Body of pancreas (tissue), 4 donors: ENCODE results near the gene KIF9. TPM values are rescaled to one million over a fixed set of nuclear protein-coding genes. Genes with fewer than 3 reads are reported as not detected.

Experiments
- ATAC-seq: fragments of 150-250 bp; one replicate; pipeline ENCODE4 v1.9.1; 2016
- DNase-seq, 4 donors: peaks; one replicate each; pipeline ENCODE4 v3.0.0-alpha.2; 2019
- H3K27ac ChIP-seq, 4 donors: fragments of 200-600 bp; sonication (generic); 1 replicate in 3 of 4; 2 replicates in 1 of 4; pipeline versions ENCODE4 v1.5.1 to v1.6.1; 2016 to 2019; ENCODE audit warnings: mild to moderate bottlenecking in 1 of 4, mixed read lengths in 1 of 4, moderate library complexity in 1 of 4
- H3K27me3 ChIP-seq, 2 donors: fragments of 200-600 bp; sonication (generic); one replicate each; pipeline ENCODE4 v1.6.0; 2016; ENCODE audit warnings: mild to moderate bottlenecking in 1 of 2
- H3K36me3 ChIP-seq, 2 donors: fragments of 200-600 bp; sonication (generic); replicated peaks in 1 of 2; 2 replicates each; pipeline ENCODE4 v1.5.1; 2016; ENCODE audit warnings: low read depth in 2 of 2; ENCODE audit not compliant: insufficient read depth in 1 of 2
- H3K4me1 ChIP-seq: fragments of 200-600 bp; sonication (generic); one replicate; pipeline ENCODE4 v1.6.0; 2016
- H3K4me3 ChIP-seq, 2 donors: fragments of 200-600 bp; sonication (generic); 1 replicate in 1 of 2; 2 replicates in 1 of 2; pipeline ENCODE4 v1.5.1; 2016 to 2019
- H3K9me3 ChIP-seq, 3 donors: fragments of 200-600 bp; sonication (generic); 1 replicate in 2 of 3; 2 replicates in 1 of 3; pipeline ENCODE4 v1.5.1; 2016
- CTCF ChIP-seq, 7 experiments: fragments of 450-650 bp in 4 of 7; fragments of 200-600 bp in 3 of 7; sonication (generic) in 3 of 7; IDR thresholded peaks; one replicate each; pipeline ENCODE4 v1.5.1; 2016 to 2019; ENCODE audit warnings: antibody characterized with exemption in 7 of 7
- POLR2A ChIP-seq, 3 donors: fragments of 450-650 bp; IDR thresholded peaks; one replicate each; pipeline ENCODE4 v1.6.1; 2016; ENCODE audit warnings: antibody characterized with exemption in 3 of 3, mild to moderate bottlenecking in 2 of 3
- WGBS, 2 donors: methylation state at CpG; one replicate each; pipeline ENCODE4 v1.1.5; 2017; 5-methylcytosine and 5-hydroxymethylcytosine counted together
- intact Hi-C: fragments of 100-400 bp; cut with DNase I; formaldehyde crosslinking; loops from one replicate; pipeline ENCODE4 v1.15.1; 2023
- total RNA-seq, 2 donors: library from RNA; depleted of rRNA; stranded (reverse); fragments of >200 nt; gene quantifications; one replicate each; pipeline ENCODE4 v1.1.0, GENCODE V29; 2016

Gene KIF9
- total RNA-seq, 2 donors from 2014 or later, result 5.6 to 8.0 TPM

GRCh38 chr3:47280519-47280918, 2.1 kb downstream of the KIF9 start:
- ATAC-seq (no peak), DNase-seq (no peak)
- H3K27ac ChIP-seq, result no peak overlapping the region
- intact Hi-C loops, result loop anchor here (10.0 kb wide), 1 partner anchor 94 kb away; no protein-coding TSS in a partner anchor
- no peaks in the 10 kb centered on the region for H3K9me3 ChIP-seq
- no peaks in the 10 kb centered on the region for H3K27me3 ChIP-seq
- 85 to 91% methylated on average over 4 to 5 of the region's 5 CpGs for WGBS, 2 donors
- no peaks in the 10 kb centered on the region for H3K36me3 ChIP-seq
- no peak for TF ChIP-seq POLR2A (IDR thresholded peaks at IDR 0.05)
- no peak for TF ChIP-seq CTCF (IDR thresholded peaks at IDR 0.05)
- no peak overlapping the region for H3K4me3 ChIP-seq
- H3K4me1 ChIP-seq, result peaks cover 32% of the 10 kb centered on the region

DNA sequence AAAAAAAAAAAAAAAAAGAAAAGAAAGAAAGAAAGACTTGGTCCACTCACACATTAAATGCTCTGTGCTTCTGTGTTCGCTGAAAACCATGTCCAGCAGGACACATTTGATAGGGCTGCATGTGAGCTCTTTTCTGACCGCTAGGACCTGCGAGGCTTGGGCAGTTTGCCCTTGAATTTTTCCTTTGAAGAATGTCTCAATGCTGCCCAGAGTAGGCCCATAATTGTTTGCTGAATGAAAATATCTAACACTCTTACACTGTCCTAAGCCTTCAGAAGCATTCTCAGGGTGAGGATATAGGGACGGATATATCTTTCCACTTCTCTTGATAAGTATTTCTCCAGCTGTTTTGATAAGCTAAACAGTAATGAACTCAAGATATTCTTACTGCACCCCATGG, 6.0 kb downstream of the KIF9 start:
- Histone ChIP-seq H3K4me1 (peaks cover 11% of the 10 kb centered on the region), H3K27me3 (no peaks in the 10 kb centered on the region), H3K27ac (no peak overlapping the region), H3K9me3 (no peaks in the 10 kb centered on the region), H3K36me3 (no peaks in the 10 kb centered on the region), H3K4me3 (no peak overlapping the region)
- DNase-seq (no peak), ATAC-seq (no peak)
- TF ChIP-seq CTCF (IDR thresholded peaks at IDR 0.05), result no peak
- TF ChIP-seq POLR2A (IDR thresholded peaks at IDR 0.05), result no peak
- intact Hi-C loops, result no loop called here
- WGBS, 2 donors, result 62 to 75% methylated on average over 4 of the region's 4 CpGs

DNA sequence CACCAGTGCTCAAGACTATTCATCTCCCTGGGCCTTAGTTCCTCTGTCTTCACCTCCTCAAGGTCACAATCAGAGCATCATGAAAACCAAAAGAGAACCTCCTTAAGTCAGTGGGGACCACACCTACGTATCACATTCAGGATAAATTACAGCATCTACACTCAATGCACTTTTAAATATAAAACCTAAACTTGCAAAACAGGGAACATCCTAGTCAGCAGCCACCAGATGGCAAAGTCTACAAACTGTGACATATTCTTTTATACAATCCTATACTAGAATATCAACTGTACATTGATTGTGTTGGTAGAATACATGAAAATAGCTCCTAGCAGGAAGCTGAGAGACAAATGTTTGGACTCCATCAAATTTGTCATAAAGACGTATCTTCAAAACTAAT, 7.9 kb downstream of the KIF9 start:
- intact Hi-C loops, result no loop called here

GRCh38 chr3:47273564-47273963, 9.0 kb downstream of the KIF9 start:
- no peak for ATAC-seq

More for the DNA sequence above, 7.9 kb downstream of the KIF9 start:
- Histone ChIP-seq H3K9me3 (no peaks in the 10 kb centered on the region), H3K27me3 (no peaks in the 10 kb centered on the region), H3K36me3 (no peaks in the 10 kb centered on the region), H3K4me1 (no peaks in the 10 kb centered on the region), H3K4me3 (no peak overlapping the region), H3K27ac (no peak overlapping the region)
- no peak for ATAC-seq
- no peak for DNase-seq
- 89 to 91% methylated on average over 2 of the region's 2 CpGs for WGBS, 2 donors
- no peak for TF ChIP-seq POLR2A (IDR thresholded peaks at IDR 0.05)
- TF ChIP-seq CTCF (IDR thresholded peaks at IDR 0.05), result no peak

More at GRCh38 chr3:47273564-47273963, 9.0 kb downstream of the KIF9 start:
- Histone ChIP-seq H3K27ac (no peak overlapping the region), H3K4me1 (no peaks in the 10 kb centered on the region), H3K9me3 (no peaks in the 10 kb centered on the region), H3K27me3 (no peaks in the 10 kb centered on the region), H3K36me3 (no peaks in the 10 kb centered on the region), H3K4me3 (no peak overlapping the region)
- no peak for DNase-seq
- WGBS, 2 donors, result 63 to 81% methylated on average over 3 to 5 of the region's 5 CpGs
- TF ChIP-seq POLR2A (IDR thresholded peaks at IDR 0.05), result no peak
- no peak for TF ChIP-seq CTCF (IDR thresholded peaks at IDR 0.05)
- intact Hi-C loops, result no loop called here
